ENCODE data around the gene CPNE4.

GRCh38 chr3:131850223-131850622, 184.6 kb downstream of the CPNE4 start:
- no peak for TF ChIP-seq CTCF (IDR thresholded peaks at IDR 0.05)
- no peak for TF ChIP-seq POLR2A (IDR thresholded peaks at IDR 0.05)
- TF ChIP-seq EP300 (IDR thresholded peaks at IDR 0.05), result no peak
- no peak for TF ChIP-seq POLR2AphosphoS5 (IDR thresholded peaks at IDR 0.05)

Data from stomach (tissue), 4 donors.